Fibroblast of lung (primary cell): ENCODE results near the gene OR14I1.

Source experiments
- EZH2 ChIP-seq: IDR thresholded peaks from 2 replicates; pipeline ENCODE4 v1.5.1; 2012; ENCODE audit warnings: low read length, control low read depth, mild to moderate bottlenecking; ENCODE audit errors: missing control alignments
- TF ChIP-seq, protein P1 (sequence below), 2 donors: IDR thresholded peaks in 1 of 2; conservative IDR thresholded peaks in 1 of 2; 1 replicate in 1 of 2; 2 replicates in 1 of 2; pipeline ENCODE4 v1.5.1; 2011 to 2012; ENCODE audit warnings: low read length in 2 of 2, control low read depth in 1 of 2, inconsistent platforms in 1 of 2, low read depth in 1 of 2, mild to moderate bottlenecking in 1 of 2

DNA sequence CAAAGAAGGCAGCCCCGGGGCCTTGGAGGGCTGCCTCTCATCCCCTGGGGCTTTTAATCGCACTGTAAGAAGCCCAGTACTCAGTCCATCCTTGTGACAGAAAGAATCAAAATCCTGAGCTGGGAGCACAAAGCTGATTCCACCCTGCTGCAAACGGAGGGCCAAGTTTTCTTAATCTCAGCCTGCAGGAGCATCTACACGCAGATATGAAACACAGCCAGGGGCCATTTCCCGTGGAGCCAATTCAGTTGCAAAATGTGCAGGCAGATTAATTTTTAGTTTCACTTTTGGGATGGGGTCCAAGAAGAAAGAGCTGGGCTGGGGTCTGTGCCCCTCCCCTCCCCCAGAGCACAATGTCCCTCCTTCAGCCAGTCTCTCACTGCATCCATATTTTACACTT lies 48.6 kb upstream of the OR14I1 start:
- TF ChIP-seq, protein P1, sequence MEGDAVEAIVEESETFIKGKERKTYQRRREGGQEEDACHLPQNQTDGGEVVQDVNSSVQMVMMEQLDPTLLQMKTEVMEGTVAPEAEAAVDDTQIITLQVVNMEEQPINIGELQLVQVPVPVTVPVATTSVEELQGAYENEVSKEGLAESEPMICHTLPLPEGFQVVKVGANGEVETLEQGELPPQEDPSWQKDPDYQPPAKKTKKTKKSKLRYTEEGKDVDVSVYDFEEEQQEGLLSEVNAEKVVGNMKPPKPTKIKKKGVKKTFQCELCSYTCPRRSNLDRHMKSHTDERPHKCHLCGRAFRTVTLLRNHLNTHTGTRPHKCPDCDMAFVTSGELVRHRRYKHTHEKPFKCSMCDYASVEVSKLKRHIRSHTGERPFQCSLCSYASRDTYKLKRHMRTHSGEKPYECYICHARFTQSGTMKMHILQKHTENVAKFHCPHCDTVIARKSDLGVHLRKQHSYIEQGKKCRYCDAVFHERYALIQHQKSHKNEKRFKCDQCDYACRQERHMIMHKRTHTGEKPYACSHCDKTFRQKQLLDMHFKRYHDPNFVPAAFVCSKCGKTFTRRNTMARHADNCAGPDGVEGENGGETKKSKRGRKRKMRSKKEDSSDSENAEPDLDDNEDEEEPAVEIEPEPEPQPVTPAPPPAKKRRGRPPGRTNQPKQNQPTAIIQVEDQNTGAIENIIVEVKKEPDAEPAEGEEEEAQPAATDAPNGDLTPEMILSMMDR (conservative IDR thresholded peaks at IDR 0.05 in 1 of 2, IDR thresholded peaks at IDR 0.05 in 1 of 2; ENCODE audit: low read depth in 1 of 2, low read length in 2 of 2) = no peak
- TF ChIP-seq EZH2 = no peak
